ENCODE results near the gene KLHL9.
"Not testable (repeated sequence)": the region's sequence is repeated elsewhere in the genome, so short reads cannot be mapped to it uniquely, and the experiment has no call there.

KLHL9 gene, protein sequence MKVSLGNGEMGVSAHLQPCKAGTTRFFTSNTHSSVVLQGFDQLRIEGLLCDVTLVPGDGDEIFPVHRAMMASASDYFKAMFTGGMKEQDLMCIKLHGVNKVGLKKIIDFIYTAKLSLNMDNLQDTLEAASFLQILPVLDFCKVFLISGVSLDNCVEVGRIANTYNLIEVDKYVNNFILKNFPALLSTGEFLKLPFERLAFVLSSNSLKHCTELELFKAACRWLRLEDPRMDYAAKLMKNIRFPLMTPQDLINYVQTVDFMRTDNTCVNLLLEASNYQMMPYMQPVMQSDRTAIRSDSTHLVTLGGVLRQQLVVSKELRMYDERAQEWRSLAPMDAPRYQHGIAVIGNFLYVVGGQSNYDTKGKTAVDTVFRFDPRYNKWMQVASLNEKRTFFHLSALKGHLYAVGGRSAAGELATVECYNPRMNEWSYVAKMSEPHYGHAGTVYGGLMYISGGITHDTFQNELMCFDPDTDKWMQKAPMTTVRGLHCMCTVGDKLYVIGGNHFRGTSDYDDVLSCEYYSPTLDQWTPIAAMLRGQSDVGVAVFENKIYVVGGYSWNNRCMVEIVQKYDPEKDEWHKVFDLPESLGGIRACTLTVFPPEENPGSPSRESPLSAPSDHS

DNA sequence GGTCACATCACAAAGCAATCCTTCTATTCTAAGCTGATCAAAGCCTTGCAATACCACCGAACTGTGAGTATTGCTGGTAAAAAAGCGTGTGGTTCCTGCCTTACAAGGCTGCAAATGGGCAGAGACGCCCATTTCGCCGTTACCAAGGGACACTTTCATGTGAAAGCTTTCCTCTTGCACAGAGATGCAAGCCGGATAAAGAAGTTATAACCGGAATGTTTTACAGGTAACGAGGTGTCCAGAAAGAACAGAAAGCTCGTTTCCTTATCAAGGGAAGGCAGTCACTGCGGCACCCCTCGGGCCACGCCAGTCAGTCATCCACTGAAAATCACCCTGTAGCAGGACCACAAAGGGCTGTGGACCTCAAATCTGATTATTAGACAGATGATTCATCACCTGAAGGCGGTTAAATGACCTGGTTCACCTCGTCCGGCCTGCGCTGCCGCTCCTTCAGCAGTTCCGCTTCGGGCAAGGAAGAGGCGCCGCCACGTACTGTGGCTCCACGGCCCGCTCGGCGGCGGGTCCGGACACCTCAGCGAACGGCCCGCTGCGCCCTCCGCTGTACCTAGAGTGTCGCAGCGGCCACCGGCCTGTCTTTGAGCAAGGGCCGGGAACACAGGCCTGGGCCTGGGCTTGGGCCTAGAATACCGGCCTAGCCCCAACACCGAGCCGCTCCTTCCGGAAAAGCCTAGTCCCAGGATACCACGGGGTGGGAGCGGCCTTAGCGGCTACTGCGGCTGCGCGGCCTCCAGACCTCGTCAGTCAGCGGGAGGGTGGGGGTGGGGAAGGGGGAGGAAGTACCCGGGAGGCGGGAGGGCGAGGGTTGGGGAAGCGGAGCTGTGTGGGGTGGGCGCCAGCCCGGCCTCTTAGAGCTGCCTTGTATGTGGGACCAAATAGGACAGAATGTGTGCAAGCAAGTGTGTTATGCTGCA, at the start of gene KLHL9:
KLHL9 (minus strand) TSS at position 704 of the 932 bp plus-strand sequence; CDS start at position 159, 545 bp downstream.
- peak; percentile 88 for DNase-seq

DNA sequence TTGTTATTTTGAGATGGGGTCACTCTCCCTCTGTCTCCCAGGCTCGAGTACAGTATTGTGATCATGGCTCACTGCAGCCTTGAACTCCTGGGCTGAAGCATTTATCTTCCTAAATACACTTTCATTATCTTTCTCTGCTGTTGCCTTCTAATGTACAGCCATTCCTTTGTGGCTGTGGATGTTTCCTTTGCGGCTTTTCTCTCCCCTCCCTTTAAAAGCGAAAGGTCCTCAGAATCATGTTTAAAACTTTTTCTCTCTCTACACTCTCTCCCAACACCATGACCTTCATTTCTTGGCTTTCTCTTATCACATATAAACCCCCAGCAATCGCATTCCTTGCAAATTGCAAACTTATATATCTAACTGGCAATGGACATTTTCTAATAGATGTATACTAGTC, 48.4 kb upstream of the KLHL9 start:
- no peak for DNase-seq

DNA sequence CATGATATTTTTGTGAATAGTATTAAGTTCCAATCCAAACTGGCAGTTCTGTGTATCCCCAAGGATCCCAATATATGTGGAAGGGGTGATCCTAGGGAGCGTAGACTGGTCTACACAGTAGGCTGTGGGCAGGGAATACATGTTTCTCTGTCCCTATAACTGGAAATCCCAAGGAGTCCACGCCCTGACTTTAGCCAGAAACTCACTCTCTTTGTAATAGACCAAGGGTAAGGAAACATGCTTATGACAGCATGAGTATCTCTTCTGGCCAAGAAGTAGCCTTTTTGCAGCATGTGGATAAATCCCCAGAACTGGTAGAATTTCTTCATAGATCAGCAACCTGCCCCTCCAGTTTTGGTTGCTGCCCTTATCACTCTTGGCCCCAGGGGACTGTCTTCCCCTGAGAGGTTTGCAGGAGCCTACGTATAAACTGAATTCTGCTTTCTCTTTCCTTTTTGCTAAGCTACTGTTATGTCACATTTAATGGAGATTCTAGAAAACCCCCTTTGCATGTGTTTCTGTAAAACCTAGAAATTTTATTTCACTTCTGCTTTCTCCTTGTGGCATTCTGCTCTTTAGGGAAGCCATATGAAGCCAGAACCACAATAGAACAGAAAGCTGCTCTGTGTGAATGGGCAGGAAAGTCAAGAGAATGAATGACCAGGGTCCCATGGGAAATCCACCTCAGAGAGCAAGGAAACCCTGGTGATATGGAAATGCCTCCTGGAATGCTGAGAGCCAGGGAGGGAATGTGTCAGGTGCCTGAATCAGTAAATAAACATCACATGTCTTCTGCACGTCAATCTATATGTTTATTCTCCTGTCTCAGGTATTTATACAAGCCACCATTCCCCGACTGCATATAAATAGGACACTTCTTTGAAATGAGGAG, 46.5 kb upstream of the KLHL9 start:
- no peak for DNase-seq

DNA sequence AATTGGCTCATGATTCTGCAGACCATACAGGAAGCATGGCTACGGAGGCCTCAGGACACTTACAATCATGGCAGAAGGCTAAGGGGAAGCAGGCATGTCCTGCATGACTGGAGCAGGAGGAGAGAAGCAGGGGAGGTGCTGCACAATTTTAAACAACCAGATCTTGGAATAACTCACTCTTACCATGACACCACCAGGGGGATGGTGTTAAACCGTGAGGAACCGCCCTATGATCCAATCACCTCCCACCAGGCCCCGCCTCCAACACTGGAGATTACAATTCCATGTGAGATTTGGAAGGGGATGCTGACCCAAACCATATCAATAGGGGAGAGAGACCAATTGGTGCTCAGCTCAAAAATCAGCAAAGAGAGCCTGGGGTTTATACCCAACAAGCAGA, 36.3 kb upstream of the KLHL9 start:
- DNase-seq = not testable (repeated sequence)

DNA sequence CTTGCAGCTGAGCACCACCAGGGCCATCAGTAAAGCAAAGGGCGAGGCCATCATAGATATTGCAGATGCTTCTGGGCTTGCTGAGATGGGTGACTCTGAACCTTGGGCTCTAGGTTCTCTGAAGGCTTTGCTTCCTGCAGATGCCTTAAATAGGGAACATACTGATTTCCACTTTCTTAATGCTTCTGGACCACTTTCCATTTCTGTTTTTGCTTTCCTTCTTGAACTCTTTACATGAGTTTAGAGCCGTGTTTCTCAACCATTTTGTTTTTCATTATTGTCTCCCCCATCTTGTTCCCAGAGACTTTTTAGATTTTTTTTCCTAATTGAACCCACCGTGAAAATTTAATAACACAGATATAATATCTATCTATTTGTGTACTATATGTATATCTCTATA, 32.8 kb upstream of the KLHL9 start, which contains the start of gene IFNA13:
IFNA13 (minus strand) TSS at position 101 of the 400 bp plus-strand sequence; CDS start at position 54, 47 bp downstream.
- DNase-seq = no peak

DNA sequence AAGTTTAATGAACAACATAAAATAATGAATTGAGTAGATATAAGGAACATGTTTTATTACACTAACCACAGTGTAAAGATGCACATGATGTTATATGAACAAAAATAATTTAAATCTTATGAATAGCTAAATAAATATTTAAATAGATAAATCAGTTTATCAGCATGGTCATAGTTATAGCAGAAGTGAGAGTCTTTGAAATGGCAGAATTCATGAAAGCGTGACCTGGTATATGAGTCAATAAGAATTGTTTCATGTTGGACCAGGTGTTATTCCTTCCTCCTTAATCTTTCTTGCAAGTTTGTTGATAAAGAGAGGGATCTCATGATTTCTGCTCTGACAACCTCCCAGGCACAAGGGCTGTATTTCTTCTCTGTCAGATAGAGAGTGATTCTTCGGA, 32.0 kb upstream of the KLHL9 start:
- not testable (repeated sequence) for DNase-seq

DNA sequence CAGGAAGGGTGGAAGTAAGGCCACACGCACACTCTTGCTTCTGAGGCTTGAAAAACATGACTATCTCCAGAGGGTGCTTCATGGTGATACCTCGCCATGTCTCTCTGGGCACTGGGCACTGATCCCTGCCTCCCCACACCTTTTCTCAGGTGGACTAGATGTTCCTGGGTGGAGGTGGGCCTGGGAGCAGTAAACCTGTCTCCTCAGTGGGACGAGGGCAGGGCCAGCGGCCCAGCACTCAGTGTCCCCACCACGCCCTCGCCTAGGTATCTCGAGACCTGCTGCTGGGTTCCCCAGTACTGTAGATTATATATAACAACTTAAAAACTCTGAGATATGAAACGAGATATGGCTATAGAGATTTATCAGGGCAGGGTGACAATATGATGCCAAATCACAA, 27.1 kb upstream of the KLHL9 start:
- no peak for DNase-seq

DNA sequence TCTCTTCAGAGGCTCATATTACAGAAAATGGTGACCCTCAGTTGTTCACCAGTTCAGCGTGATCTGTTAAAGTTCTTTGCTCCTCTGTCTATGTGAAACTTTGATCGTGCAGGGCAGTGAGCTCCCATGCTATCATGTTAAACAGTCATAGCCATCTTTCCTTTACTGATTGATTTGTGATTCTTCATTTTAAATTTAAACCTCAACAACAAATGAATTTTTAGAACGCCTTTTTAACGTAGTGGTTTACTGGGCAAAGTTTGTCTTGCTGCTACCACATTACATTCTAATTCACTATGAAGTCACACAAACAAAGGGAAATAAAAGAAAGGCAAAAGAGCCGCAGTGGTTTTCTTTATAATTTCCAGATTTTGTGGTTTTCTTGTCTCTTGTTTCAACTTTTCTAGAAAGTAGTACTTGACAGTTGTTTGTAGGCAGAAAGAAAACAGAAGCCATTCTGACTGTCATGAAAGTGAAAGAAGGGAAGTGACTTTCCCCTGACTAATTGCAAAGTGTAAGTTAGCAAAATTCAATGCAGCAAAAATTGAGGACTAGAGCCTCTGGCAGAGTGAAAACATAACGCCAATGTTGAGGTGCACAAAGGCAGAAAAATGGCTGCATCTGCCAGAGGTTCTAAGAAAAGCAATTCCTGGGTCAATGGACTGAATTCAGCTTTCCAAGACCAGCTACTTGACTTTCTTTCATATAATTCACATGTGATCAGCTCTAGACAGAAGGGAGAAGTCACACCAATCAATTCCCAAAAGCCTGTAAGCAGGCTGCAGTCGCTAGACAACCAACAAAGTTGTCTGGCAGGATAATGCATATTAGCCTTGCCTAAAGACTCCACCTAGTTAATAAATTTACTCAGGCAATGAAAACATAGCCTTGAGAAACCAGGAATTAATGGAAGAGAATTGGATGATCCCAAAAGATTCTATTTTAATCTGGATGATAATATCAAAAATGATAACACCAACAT, 22.6 kb upstream of the KLHL9 start:
- DNase-seq = no peak

DNA sequence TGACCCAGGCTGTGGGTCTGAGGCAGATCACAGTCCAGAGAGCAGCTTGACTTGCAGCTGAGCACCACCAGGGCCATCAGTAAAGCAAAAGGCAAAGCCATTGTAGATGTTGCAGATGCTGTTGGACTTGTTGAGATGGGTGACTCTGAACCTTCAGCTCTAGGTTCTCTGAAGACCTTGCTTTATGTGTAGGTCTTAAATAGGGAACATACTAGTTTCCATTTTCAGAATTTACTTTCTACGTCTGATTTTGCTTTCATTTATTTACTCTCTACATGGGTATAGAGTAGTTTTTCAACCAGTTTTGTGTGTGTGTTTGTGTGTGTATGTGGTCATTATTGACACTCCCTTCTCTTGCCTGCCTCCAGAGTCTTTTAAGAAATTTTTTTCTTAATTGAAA, 15.6 kb upstream of the KLHL9 start, which contains the start of gene IFNA6:
IFNA6 (minus strand) TSS at position 101 of the 400 bp plus-strand sequence; CDS start at position 101, 0 bp downstream.
- no peak for DNase-seq

DNA sequence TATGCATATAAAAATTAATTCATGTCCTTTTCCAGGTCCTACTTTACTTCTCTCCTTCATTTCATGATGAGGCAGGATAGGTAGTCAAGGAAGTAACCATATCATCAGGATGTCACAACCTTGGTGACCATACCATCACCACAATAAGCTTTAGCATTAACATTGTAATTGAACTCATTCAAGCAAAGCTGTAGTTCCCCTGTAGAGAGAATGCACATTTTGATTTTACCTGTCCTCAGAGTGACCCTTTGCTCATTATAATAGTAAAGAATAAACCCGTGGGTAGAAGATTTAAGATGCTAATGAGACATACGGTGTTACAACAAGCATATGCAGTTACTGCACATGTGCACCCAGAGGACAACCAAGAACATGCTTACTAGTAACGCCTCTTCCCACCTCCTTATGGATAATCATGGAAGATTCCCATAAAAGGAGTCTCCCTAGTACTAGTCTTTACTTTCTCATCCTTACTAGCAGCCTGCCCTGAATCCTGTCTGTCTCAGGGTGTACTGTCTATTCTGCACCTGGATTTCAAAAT, 13.3 kb upstream of the KLHL9 start:
- DNase-seq = no peak

DNA sequence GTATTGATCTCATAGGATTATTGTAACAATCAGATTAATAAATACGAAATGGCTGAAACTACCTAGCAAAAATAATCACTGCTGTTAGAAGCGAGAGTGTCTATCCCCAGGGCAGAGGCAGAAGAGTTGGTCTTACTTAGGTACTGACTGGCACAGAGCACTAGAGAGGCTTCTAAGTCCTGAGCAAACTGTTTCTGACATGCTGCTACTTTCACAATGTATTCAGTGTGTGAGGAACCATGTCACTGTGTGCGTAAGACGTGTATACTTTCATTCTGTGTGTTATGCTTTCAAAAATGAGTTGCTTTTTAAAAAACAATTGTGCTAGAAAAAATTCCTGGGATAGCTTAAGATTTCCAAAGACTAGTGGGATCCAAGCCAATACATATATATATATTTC, 5.5 kb upstream of the KLHL9 start:
- DNase-seq = no peak

DNA sequence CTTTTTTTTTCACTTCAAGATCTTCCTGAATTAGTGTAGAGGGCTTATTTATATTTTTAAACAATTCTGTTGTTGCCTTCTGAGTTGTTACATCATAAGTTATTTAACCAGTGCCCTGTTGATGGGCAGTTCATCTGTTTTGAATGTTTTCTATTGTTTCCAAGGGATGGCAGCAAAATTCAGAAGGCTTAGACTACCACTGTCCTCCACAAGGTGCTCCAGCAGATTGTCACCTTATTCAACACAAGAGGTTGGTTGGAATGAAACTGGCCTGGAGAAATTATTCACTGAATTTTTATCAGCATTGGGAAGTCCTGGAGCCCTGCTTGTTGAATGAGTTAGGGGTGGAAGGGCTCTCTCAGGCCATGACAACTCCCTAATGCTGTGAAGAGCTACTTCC, 1.3 kb upstream of the KLHL9 start:
- no peak for DNase-seq

DNA sequence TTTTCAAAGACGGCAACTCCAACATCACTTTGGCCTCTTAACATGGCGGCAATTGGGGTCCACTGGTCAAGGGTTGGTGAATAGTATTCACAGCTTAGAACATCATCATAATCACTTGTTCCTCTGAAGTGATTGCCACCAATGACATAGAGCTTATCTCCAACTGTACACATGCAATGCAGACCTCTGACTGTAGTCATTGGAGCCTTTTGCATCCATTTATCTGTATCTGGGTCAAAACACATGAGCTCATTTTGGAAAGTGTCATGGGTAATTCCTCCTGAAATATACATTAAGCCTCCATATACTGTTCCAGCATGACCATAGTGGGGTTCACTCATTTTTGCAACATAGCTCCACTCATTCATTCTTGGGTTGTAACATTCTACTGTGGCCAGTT, 2.0 kb downstream of the KLHL9 start:
- DNase-seq = no peak

DNA sequence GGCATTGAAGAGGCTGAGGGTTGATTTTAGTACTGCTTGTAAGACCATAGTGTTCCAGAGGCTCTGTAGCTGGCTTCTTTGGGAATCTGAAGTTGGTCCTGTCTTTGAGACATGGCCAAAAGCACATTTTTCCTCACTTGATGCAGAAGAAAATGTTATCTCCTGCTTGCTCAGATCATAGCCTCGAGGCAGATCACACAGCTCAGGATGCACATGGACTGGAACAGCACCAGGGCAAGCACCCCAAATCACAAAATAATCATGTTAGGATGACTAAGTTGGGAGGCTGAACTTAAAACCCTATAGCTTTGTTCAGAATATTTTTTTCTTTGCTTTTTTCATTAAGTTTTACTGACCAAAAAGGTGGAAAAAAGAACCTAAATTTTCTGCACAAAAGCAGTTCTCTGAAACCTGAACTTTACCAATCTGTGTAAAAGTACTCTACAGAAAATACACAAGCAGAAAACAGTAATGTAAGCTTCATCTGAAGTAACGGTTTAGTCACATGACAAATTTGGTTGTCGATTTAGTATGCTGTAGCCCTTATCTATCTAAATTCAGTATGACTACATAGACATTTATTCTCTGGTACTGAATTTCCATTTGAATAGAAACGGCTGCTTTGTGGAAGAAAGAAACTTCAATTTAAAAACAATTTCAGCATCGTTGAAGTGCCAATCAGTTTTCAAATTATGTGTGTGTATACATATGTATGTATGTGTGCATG, 3.4 kb downstream of the KLHL9 start:
- DNase-seq = no peak

DNA sequence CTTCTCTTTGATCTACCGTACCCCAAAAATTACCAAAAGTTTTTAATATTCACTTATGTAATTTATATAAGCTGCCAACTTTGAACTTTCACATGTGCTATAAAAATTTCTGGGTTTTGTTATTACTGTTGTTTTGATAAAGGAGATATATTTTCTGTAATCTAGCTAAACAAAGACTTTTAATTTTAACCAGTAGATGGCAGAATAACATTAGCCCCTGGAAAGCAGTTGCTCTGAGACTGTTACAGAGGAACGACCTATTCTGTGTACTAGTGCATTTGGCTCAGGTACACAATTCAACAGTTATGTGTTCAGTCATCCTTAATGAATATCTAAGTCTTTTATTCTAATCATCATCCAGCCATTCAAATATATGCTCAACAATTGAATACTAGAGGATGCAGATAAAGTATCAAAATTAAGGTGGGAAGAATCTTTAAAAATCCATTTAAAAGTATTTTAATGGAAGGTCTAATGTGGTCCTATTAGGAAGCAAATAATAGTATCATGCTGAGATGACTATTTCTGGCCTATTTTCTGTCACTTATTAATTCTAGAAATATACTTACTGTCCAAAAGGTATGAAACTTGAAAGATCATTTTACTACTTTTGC, 8.6 kb downstream of the KLHL9 start:
- DNase-seq = peak; percentile 34

DNA sequence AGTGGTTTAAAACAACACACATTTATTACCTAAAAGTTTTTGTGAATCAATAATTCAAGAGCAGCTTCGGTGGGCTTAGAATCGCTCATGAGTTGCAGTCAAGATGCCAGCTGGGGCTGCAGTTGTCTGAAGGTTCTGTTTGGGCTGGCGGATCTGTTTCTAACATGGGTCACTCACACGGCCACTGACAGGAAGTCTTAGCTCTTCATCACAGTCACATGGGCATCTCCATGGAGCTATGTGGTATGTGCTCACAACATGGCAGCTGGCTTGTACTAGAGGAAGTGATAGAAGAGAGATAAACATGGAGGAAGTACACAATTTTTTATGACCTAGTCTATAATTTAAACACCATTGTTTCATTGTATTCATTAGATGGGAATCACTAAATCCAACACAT, 11.2 kb downstream of the KLHL9 start:
- no peak for DNase-seq

DNA sequence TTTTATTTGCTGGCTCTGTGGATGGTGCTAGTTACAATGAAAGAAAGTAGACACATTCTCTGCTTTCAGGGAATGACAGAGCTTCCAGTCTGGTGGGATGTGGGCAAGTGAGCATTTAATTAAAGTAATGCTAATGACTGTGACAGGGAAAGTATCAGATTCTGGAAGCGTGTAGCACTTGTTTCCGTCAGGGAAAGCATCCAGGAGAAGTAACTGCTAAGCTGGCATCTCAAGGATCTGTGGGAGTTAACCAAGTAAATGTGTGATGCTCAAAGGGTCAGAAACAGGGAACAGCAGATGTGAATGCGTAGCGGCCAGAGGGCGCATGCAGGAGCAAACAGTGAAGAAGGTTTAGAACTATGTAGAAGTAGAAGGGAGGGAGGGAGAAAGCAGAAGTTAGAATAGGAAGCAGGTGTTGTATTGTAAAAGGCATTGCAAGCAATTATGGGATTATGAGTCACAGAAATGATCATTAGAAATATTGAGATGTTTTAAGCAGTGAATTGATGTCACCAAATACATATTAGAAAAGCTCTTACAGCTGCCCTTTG, 12.2 kb downstream of the KLHL9 start:
- DNase-seq = no peak

DNA sequence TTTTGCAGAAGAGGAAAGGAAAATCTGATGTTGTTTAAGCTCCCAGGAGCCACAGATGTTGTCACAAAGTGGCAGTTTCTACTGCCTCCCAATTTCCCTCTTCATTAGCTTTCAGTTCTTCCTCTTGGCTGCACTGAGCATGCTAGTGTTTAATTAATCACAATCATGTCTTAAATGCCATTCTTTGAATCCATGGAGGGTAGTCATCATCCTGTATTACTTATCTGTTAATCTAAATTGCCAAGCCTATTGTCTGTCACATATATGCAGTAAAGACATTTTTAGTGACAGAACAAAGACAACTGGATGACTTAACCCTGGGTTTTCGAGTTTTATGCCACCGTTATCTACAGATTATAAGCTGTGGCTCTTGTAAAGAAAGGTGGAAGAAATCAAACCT, 14.7 kb downstream of the KLHL9 start:
- DNase-seq = no peak

All from HCEC 1CT (cell line).